ENCODE data around the gene FAM76B.

The FAM76B gene

GRCh38 chr11:95728790-95729189 lies 60.8 kb downstream of the FAM76B start:
- no peak for DNase-seq

GRCh38 chr11:95728094-95728493 lies 61.5 kb downstream of the FAM76B start:
- DNase-seq, result no peak

- DNase-seq, result no peak
These were observed 62.0 kb downstream of the FAM76B start for GRCh38 chr11:95727620-95728019.

- no peak for DNase-seq
These were observed 62.5 kb downstream of the FAM76B start for GRCh38 chr11:95727111-95727510.

GRCh38 chr11:95725196-95725595 lies 64.4 kb downstream of the FAM76B start:
- DNase-seq, result no peak

GRCh38 chr11:95723361-95723942 lies 66.1 kb downstream of the FAM76B start:
- DNase-seq, result no peak

GRCh38 chr11:95720195-95720594 lies 69.4 kb downstream of the FAM76B start:
- no peak for DNase-seq
